ENCODE data around the gene NPTX1. TPM values are rescaled to one million over a fixed set of nuclear protein-coding genes. Genes with fewer than 3 reads are reported as not detected.
A peak's percentile ranks its signal among the peaks of the same experiment; 100 is the strongest.

The NPTX1 gene
- total and polyA plus RNA-seq, 9 of the 15 experiments (the other 6 are each of a cell fraction or from before 2014, with no cell fraction given), result 0.04 TPM; not detected in 8

GRCh38 chr17:80510772-80511171 lies 34.4 kb upstream of the NPTX1 start:
- FAIRE-seq (no peak), ATAC-seq (no peak), DNase-seq (ENCODE audit: extremely low read depth in 1 of 4, low spot score in 3 of 4) (no peak)
- Histone ChIP-seq H3K9ac (ENCODE audit: insufficient read depth in 1 of 2, low read depth in 2 of 2, low read length in 2 of 2) (0 out of 4 replicates have a peak overlapping the region, but pooled peaks of 1 of the 2 experiments have one; percentile 35), H3K4me1 (replicated peaks in 1 of 2; ENCODE audit: control insufficient read depth in 2 of 2, insufficient read depth in 2 of 2, low read length in 2 of 2) (peaks cover 0 to 12% of the 10 kb centered on the region in 2 experiments; a peak in 1 of 5 replicates), H3K9me1 (ENCODE audit: control insufficient read depth, insufficient read depth, low read length) (no peaks in the 10 kb centered on the region), H3K27ac (ENCODE audit: extremely low read depth, low read depth, low read length) (no peak overlapping the region), H3K4me2 (ENCODE audit: insufficient read depth, low read length) (no peak overlapping the region), H3K4me3 (no peak overlapping the region), H3K27me3 (ENCODE audit: control insufficient read depth in 2 of 2, insufficient read depth in 2 of 2, low read length in 2 of 2) (peaks cover 41 to 90% of the 10 kb centered on the region in 2 experiments), H3K9me3 (replicated peaks; ENCODE audit: control insufficient read depth, insufficient read depth, low read depth, low read length) (no peaks in the 10 kb centered on the region), H2AFZ (ENCODE audit: low read depth, low read length) (no peak overlapping the region), H4K20me1 (replicated peaks; ENCODE audit: control insufficient read depth, insufficient read depth, low read length) (peaks cover 8% of the 10 kb centered on the region), H3K79me2 (ENCODE audit: control insufficient read depth, insufficient read depth, low read length) (no peaks in the 10 kb centered on the region), H3K36me3 (ENCODE audit: control insufficient read depth, insufficient read depth, low read length) (no peaks in the 10 kb centered on the region)
- intact Hi-C loops (cut with micrococcal nuclease) (no loop called here), in situ Hi-C loops (cut with MboI) (no loop called here)
- 10% methylated on average over 9 of the region's 9 CpGs for WGBS (ENCODE audit: insufficient coverage, low coverage, missing lambda C conversion rate)
- CTCF ChIA-PET (ENCODE audit: low intra/inter-chr PET ratio), result no interaction called here
- no TSS peak for BruUV-seq (replicated peaks)
- POLR2A ChIA-PET, result no interaction called here
- TF ChIP-seq ZNF197 (CRISPR knock-in tag; IDR thresholded peaks at IDR 0.05; ENCODE audit: low read depth) (no peak), ZNF24 (IDR thresholded peaks at IDR 0.05) (no peak), HCFC1 (IDR thresholded peaks at IDR 0.05; ENCODE audit: low read depth, low read length) (no peak), SMARCC2 (IDR thresholded peaks at IDR 0.05; ENCODE audit: low read depth) (no peak), NFIX (CRISPR knock-in tag; IDR thresholded peaks at IDR 0.05; ENCODE audit: low read depth) (no peak), AFF4 (CRISPR knock-in tag; IDR thresholded peaks at IDR 0.05) (no peak), NKRF (IDR thresholded peaks at IDR 0.05; ENCODE audit: borderline replicate concordance) (no peak)
